ENCODE measurements around the gene ADGRB3.
"Not testable (repeated sequence)": the region's sequence is repeated elsewhere in the genome, so short reads cannot be mapped to it uniquely, and the experiment has no call there.

Gene ADGRB3

DNA sequence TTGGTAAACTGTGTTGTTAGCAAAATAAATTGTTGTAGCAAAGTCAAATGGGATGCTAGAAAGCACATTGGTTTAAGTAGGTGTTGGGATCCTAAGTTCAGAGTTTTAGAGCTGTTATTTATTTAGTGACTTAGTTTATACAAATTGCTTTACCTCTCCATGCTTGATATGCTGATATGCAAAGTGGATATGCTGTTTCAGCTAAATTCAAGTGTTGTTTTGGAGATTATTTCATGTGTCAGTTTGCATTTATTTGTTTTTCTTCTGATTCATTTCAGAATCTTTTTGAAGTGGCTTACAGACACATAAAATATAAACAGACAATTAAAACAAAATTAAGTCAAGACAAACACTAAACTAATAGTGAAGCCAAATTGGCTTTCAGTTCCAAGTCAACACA lies 203.5 kb downstream of the ADGRB3 start:
- DNase-seq, result no peak

DNA sequence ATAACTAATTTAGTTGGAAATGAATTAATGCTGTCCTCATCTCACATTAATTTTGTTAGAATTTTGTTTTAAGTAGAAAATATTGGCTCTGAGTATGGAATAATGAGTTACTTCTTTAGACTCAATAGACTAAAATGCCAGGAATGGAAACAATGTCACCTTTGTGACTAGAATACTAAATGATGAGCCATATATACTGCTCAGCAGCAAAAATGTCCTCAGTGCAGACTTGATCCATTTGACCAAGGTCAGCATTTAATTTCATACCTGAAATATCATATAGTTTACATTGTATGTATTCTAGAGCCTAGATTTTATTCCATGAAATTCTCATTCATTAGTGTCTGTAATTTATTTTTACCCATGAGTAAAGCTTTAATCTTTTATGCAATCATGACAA lies 217.7 kb downstream of the ADGRB3 start:
- no peak for DNase-seq

DNA sequence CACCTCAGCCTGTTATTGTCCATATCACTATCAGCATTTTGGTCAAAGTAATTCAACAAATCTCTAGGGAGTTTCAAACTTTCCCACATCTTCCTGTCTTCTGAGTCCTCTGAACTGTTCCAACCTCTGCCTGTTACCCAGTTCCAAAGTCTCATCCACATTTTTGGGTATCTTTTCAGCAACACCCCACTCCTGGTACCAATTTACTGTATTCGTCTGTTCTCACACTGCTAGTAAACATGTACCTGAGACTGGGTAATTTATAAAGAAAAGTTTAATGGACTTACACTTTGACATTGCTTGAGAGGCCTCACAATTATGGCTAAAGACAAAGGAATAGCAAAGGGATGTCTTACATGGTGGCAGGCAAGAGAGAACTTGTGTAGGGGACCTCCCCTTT lies 224.2 kb downstream of the ADGRB3 start:
- no peak for DNase-seq

DNA sequence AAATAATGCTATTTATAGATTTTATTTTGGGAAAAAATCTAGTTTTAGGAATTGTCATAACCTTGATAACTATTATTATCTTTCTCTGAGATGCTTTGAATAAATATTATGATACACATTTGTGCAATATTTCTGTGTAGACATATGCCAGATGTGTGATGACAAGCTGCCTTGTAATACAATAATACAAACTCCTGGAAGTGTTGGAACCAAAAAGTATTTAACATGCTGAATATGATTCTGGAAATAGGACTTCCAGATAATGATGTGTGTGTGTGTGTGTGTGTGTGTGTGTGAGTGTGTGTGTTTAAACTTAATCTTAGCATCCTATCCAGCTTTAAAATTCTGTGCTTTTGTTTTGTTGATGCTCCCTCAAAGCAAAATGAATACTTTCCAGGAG lies 233.6 kb downstream of the ADGRB3 start:
- DNase-seq, result no peak

DNA sequence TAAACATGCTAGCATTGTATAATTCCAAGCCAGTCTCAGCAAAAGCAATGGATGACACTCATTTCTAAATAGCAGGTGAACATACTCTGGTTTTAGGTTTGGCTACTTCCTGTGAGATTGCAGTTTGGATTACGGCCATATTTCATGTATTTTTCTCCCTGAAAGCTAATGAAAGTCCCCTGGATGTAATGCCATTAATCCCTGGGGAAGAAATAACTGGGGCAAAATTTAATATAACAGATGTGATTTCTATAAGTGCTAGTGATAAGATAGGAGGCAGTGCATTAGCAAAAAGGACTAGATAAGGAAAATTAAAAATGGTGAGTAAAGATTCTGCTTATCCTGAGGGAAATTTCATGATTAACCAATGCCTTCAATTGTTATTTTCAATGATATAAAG lies 238.2 kb downstream of the ADGRB3 start:
- peak in 1 of 2 experiments; percentile 5 for DNase-seq

DNA sequence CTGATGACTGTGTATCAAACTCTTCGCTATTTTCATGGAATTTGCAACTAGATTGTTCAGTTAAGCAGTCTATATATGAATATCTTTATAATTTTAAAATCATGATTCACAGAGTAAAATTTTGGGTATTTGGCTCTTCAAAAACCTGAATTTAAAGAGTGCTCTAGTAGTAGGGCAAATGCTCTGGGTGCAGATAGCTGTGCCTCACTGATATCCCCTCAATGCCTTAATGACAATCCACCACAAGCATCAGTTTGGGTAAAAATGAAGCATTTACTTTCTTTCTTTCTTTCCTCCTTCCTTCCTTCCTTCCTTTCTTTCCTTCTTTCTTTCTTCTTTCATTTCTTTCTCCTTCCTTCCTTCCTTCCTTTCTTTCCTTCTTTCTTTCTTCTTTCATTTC lies 239.7 kb downstream of the ADGRB3 start:
- no peak for DNase-seq

DNA sequence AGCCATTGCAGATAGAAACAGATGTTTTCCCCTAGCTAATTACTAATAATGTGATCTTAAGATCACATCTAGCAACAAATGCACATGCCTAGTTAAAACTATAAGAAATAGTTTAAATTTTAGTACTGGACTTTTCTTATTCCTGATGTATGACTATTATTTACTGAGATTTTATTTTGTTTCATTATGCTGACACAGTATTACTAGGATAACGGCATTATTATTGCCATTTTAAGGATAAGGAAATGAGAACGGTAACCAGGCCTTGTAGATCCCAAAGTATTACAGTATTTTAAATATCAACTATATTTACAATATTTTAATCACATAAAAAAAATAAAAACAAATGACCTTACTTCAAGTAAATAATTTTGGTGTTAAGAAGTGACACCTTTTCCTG lies 240.3 kb downstream of the ADGRB3 start:
- no peak for DNase-seq

DNA sequence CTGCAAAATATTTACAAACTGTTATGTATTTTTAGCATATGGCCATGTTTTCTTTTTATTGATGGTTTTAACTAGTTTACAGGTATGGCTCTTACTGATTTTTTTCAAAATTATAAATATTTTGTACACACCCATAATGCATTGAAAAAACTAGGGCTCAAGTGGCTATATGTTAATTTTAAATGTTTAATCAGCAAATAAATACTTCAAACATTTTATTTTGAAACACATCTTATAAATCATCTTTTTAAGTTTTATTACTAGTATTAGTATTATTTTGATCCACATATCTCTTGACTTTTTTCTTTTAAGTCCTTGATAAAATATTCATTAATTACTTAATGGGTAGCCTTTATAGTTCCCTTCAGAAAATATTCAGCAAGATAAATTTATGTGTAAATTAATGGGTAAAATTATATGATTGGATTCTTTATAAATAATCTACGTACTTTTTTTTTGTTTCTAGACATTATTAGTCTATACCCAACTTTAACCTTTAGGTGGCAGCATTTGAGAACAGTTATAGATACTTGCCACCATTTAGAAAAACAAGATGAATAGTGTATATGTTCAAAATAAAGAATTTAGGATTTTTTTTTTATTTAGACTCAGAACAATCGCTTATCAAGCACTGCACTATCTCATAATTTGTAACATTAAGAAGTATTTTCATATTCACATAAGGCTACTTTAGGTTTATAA lies 241.9 kb downstream of the ADGRB3 start:
- peak; percentile 25 to 33 for DNase-seq

DNA sequence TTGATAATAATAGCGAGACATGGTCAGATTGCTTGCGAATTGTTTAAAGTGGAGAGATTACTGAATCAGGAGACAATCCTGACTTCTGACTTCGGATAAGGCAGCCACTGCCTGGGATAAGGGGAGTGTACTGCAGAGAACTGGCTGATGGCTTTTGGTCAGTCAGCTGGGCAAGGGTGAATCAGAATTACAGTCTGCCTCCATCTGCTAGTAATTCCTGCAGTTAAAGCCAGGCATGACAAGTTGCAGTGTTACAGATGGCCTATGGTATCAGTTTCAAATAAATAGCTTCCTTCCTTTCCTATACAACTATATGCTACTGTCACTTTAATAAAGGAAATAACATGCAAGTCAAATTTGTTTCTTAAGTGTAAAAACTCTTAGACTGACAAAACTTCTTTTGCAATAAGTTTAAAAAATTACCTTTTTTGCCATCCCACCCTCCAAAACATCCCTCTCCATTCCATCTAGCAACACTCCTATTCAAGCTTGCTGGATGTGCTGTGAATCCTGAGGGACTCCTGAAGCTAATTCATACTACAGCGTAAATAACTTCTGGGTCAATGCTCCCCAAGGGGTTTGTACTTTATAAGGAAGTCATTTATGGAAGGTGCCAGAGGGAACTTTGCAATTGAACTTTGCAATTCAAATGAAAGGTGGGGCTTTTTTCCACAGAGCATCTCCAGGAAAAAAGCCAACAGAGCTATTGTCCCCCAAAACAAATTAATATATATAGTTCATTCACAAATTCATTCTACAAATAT lies 245.2 kb downstream of the ADGRB3 start:
- no peak for DNase-seq

DNA sequence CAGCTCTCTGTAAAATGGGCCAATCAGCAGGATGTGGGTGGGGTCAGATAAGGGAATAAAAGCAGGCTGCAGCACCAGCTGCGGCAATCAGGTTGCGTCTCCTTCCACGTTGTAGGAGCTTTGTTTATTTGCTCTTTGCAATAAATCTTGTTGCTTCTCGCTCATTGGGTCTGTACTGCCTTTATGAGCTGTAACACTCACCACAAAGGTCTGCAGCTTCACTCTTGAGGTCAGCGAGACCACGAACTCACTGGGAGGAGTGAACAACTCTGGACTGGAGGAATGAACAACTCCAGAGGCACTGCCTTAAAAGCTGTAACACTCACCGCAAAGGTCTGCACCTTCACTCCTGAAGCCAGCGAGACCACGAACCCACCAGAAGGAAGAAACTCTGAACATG lies 248.2 kb downstream of the ADGRB3 start:
- not testable (repeated sequence) for DNase-seq

DNA sequence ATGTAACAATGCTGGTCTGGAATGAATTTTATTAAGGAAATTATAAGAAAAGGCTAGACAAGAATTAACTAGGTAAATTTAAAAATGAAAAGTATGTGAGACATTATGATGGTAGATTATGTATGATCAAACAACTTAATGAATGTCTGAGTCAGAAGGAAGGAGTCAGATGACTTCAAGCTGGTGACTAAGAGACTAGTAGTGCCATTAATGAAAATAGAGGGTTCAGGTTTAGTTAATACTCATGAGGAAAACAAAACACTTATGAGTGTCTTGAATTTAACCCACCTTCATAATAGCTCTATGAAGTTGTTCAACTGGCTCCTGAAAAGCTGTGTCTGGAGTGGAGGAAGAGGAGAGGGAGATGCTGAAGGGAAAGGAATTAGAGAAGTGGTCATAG lies 256.3 kb downstream of the ADGRB3 start:
- no peak for DNase-seq

DNA sequence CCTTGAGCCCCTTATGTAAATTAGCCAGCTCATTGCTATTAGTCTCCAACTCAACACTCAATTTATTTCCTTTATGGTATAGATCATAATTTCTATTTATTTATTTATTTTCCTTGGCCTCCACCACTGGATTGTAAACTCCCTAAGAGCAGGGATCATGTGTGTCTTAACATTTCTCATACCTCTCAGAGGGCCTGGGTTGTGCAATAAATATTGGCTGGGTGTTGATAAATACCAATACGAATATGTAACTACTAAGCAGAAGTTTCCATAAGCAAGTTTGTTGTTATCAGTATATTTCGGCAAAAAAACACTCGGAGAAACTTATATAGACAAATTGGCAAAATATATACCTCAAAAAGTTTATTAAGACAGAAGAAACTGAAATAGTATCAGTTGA lies 257.4 kb downstream of the ADGRB3 start:
- no peak for DNase-seq

DNA sequence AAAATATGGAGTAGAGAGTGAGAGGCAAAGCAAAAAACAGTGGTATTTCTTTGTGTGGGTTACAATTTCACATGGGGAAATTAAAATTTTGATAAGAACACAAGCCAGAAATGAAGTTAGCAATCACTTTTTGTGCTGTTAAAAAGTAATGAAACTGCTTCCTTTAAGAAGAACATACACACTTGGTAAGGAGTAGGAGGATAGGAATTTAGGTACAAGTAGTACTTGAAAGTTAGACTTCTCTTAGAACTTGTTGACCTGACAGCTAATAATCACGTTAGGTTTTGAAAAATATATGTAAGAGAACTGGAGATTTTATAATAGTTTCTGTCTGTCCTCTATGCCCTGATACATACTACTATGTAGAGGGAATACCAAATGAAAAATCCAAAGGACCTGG lies 260.8 kb downstream of the ADGRB3 start:
- DNase-seq, result no peak

DNA sequence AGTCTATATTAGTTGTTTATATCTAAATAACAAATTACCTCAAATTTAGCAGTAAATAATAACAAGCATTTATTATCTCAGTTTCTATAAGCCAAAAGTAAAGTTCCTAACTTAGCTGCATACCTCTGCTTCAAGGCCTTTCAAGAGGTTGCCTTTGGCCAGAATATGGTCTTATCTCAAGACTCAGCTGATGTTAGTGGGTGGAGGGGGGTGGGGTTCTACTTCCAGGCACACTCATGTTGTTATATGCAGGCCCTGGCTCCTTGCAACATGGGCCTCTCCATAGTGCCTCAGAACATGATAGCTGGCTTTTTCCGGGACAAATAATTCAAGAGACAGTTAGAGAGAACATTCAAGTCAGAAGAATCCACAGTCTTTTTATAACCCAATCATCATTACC lies 266.0 kb downstream of the ADGRB3 start:
- DNase-seq, result no peak

DNA sequence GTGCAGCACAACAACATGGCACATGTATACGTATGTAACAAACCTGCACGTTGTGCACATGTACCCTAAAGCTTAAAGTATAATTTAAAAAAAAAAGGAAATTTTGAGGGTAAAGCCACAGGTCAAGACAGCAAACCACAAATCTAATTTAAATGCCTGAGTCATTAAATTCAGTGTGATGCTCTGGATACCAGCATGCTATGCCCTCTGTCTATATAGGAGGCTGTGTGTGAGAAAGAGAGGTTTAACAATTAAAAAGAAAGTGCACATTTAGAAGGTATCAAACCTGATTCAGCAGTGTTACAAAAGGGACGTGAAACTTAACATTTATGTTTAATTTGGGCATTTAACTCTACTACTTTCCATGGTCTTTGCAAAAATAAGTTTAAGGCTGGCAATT lies 276.3 kb downstream of the ADGRB3 start:
- no peak for DNase-seq

DNA sequence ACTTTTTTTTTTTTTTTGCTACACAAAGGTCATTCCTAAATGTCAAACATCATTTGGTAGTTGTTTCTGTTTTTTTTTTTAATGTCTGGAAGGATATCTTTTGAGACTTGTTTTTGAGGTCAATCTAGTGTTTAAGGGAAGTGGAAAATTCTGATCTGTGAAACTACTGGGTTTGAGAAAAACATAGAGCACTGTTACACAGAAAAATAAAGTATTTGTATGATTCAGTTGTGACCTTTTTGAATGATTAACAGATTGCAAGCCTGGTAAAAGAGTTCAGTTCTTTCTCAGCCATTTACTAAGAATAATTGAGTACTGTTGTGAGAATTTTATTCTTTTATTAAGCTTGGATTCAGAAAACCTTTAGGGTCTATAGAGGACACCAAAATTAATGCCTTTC lies 276.7 kb downstream of the ADGRB3 start:
- DNase-seq, result no peak

DNA sequence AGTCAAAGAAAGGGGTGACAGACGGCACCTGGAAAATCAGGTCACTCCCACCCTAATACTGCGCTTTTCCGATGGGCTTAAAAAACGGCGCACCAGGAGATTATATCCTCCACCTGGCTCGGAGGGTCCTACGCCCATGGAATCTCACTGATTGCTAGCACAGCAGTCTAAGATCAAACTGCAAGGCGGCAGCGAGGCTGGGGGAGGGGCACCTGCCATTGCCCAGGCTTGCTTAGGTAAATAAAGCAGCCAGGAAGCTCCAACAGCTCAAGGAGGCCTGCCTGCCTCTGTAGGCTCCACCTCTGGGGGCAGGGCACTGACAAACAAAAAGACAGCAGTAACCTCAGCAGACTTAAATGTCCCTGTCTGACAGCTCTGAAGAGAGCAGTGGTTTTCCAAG lies 277.7 kb downstream of the ADGRB3 start:
- not testable (repeated sequence) for DNase-seq

DNA sequence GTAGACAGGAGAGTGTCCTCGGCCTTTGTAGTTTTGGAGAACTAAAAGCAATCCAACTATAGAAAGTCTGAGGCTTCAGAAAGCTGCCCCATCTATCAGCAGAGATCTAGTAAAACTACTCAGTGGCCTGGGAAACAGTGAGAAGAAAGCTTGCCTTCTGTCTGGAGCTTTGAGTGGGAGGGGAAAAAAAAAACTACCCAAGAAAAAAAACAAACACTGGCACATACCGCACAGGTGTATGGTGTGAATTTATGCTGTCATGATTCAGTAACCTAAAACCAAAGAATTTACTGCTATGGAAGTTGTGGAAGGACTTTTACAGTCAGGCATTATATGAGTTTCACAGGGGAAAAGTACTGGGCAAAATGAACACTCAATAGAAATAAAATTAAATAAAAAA lies 280.5 kb downstream of the ADGRB3 start:
- DNase-seq, result no peak

DNA sequence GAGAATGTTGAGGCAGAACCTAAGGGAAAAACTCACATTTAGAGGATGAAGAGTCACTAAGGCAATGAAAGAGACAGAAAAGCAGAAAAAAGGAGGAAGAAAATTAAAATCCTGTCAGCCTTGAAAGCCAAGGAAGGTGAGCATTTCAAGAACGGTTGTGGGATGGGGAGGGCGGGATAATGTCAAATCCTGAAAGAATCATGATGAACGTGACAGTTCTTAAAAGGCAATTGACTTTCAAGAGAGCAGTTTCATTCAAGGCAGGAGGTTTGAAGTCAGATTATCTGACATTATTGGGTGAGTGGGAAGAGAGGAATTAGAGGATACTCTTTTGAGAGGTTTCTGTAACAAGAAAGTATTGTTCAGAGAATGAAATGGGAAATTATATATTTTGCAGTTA lies 284.5 kb downstream of the ADGRB3 start:
- no peak for DNase-seq

DNA sequence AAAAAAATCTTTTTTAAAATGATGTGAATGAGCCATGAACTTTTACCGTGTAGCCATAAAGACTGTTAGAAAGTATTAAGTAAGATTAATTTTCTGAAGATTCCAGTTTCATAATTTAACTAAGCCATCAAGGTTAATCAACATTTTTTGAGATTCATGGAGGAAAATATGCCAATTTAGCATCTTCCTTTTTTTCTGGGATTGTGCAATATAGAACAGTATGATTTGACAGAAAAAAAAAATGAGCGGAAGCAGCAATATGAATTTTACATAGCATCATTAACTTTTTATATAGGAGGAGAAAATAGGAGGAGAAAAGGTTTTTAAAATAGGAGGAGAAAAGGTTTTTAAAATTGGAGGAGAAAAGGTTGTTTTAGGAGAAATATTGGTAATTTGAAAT lies 306.3 kb downstream of the ADGRB3 start:
- no peak for DNase-seq

DNA sequence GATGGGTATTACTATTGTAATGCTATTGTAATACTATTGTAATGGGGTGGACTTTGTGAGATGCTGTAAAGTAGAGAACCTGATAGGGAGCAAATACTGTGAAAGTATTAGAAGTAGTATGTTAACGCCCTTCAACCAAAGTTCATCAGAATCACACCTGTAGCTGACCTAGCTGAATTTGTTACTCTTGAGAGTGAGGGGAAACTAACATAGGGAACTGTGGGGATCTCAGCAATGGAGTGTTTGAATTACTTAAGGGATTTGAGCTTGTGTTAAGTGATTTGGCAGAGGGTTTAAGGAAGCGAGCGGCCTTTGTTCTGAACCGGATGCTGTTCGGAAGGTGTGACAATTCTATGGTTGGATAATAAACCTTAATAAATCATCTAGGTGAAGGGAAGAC lies 312.6 kb downstream of the ADGRB3 start:
- DNase-seq, result no peak

DNA sequence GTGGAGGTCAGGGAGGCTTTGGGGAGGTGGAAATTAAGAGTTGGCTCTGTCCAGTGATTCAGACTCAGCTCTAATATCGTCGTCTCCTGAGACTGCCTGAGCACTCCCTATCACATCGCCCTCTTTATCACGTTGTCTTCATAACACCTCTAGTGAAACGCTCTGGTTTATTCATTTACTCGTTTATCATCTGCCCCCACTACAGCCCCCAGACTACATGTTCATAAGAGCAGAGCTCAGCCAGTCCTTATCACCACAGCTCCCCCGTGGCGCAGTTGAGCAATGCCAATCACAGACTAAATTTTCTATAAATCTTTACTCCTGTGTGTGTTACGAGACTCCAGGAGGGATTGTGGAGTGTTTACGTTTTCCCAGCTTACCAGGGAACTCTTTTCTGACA lies 316.2 kb downstream of the ADGRB3 start:
- DNase-seq, result no peak

DNA sequence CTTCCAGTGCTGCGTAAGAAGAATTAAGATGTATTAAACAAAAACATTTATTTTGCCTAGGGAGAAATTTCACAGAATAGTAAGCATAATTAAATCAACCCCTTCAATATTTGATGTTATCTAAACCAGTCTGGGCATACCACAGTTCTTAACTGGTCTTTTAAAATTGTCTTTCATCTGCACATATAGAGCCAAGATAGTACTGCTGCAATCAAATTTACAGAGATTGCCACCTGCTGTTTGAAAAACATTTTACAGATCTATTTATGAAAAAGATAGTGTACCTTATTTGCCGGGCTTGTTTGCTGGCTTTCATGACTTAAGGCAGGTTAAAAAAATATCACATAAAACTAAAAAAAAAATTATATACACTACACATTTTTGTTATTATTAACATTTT lies 323.2 kb downstream of the ADGRB3 start:
- peak in 1 of 2 experiments; percentile 27 for DNase-seq

DNA sequence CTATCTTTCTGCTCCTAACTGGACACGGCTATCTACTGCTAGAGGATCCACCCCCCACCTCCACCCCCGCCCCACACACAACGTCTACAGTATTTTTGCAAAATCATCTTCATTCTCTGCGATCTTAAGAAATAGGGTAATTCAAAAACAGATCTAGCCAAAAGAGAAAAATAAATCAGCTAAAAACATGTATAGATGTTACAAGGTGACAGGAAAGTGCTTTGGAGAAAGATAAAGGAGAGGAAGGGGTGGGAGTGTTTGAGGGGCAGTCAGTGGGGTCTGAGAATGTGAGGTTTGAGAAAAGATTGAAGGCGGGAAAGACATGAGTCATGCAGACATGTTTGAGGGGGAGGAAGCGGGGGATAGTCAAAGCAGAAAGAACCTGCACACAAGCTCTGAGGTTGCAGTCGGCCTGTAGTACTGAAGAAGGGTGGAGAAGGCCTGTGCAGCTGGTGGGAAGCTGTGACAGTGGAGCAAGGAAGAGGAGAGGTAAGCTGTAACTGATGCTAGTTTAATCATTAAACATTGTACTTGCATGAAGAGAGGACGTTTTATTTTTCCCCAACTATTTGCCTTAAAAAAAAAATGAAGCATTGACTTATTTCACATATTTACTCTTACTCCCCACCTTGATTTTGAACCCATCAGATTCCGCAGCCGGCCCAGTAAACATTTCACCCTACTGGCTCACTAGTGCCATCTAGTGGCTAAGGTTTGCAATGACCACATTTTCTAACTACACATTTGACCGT lies 332.6 kb downstream of the ADGRB3 start:
- DNase-seq, result peak; percentile 58 to 59
